Activated naive CD8-positive, alpha-beta T cell (primary cell): ENCODE data around the gene SYT4.

ENCODE experiments used
- H3K27ac Mint-ChIP-seq: one replicate; pipeline ENCODE4 v1.8.0; 2021; ENCODE audit warnings: mixed read lengths
- H3K27me3 Mint-ChIP-seq: one replicate; pipeline ENCODE4 v1.8.0; 2021; ENCODE audit warnings: mixed read lengths
- H3K36me3 Mint-ChIP-seq: one replicate; pipeline ENCODE4 v1.8.0; 2021; ENCODE audit warnings: mixed read lengths
- H3K4me1 Mint-ChIP-seq: one replicate; pipeline ENCODE4 v1.8.0; 2021; ENCODE audit warnings: low read depth, mixed read lengths
- H3K4me3 Mint-ChIP-seq: one replicate; pipeline ENCODE4 v1.8.0; 2021; ENCODE audit warnings: mild to moderate bottlenecking, mixed read lengths
- H3K9me3 Mint-ChIP-seq: one replicate; pipeline ENCODE4 v1.8.0; 2021; ENCODE audit warnings: low read depth, mixed read lengths

SYT4 gene

DNA sequence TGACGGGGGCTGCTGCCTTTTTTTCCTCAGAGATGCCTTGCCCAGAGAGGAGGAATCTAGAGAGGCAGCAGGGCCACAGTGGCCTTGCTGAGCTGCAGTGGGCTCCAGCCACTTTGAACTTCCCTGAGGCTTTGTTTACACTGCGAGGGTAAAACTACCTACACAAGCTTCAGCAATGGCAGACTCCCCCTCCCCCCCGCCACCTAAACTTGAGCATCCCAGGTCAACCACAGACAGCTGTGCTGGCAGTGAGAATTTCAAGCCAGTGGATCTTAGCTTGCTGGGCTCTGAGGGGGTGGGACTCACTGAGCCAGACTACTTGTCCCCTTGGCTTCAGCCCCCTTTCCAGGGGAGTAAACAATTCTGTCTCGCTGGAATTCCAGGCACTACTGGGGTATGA lies 11.8 kb downstream of the SYT4 start:
- peaks cover 4% of the 10 kb centered on the region for H3K9me3 Mint-ChIP-seq
- no peaks in the 10 kb centered on the region for H3K4me1 Mint-ChIP-seq
- no peak overlapping the region for H3K27ac Mint-ChIP-seq
- H3K27me3 Mint-ChIP-seq = no peaks in the 10 kb centered on the region
- no peaks in the 10 kb centered on the region for H3K36me3 Mint-ChIP-seq
- H3K4me3 Mint-ChIP-seq = no peak overlapping the region

DNA sequence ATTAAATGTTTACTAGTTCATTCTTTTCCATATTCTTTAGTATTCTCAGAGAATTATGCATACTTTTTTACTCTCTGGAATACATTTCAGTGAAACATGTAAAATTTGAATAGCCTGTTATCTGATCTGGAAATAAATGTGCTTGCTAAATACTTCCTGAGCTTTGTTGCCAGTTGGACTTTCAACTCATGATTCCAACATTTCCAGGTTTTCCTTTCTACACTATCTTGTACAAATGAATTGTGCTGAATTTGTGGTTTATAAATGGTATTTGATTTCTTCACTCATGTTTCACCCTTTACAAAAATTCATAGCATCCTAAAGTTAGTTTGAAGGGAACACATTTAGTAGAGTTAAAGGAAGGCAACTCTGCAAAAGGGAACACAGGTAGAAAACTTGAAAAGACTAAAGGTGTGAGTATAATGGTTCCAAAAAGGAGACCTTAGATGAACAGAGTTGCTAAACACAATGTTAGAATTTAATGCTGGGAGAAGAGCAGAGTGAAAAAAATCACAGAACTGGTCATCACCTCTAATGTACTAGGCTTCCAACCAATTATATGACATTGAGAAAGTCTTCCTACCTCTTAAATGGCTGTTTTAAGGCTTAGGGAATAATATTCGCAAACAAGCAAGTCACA lies 28.6 kb downstream of the SYT4 start:
- Mint-ChIP-seq H3K27ac (no peak overlapping the region), H3K36me3 (no peaks in the 10 kb centered on the region), H3K9me3 (no peaks in the 10 kb centered on the region), H3K4me3 (no peak overlapping the region), H3K4me1 (no peaks in the 10 kb centered on the region), H3K27me3 (no peaks in the 10 kb centered on the region)

DNA sequence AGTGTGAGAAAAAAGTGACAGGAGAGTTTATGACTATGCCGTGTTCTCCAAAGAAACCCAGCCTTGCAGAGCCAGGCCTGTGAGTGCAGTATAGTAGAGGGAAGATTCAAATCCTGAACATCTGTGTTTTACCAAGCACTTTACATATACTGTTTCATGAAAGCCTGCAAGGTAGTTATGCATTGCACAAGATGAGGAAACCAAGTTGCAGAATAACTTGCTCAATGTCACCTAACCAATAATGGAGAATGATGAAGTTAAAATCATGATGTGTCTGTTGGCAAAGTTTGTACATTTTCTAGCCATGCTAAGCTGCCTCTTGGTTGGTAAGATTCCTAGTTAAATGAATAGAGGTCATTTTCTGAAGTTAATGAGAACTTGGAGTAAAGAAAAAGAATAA lies 29.3 kb downstream of the SYT4 start:
- no peaks in the 10 kb centered on the region for H3K4me1 Mint-ChIP-seq
- H3K9me3 Mint-ChIP-seq = no peaks in the 10 kb centered on the region
- H3K36me3 Mint-ChIP-seq = no peaks in the 10 kb centered on the region
- no peak overlapping the region for H3K27ac Mint-ChIP-seq
- no peak overlapping the region for H3K4me3 Mint-ChIP-seq
- no peaks in the 10 kb centered on the region for H3K27me3 Mint-ChIP-seq

DNA sequence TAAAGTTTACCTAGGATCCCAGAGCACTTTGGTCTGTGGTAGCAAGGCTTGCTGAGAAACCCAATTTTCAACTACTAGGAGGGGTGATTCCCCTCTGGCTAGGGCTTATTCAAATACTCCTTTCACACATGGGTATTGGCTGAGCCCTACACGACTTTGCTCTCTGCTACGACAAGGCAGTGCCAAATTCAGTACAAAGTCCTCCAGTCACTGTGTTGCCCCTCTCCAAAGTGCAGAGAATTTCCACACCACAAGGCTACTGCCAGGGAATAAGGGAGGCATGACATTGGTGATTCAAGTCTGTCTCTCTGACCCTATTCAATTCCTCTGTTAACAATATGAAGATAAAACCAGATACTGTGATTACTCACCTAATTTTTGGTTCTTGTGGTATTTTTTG lies 38.9 kb downstream of the SYT4 start:
- no peaks in the 10 kb centered on the region for H3K36me3 Mint-ChIP-seq
- no peaks in the 10 kb centered on the region for H3K4me1 Mint-ChIP-seq
- H3K27ac Mint-ChIP-seq = no peak overlapping the region
- H3K27me3 Mint-ChIP-seq = no peaks in the 10 kb centered on the region
- H3K9me3 Mint-ChIP-seq = peaks cover 16% of the 10 kb centered on the region
- H3K4me3 Mint-ChIP-seq = no peak overlapping the region

DNA sequence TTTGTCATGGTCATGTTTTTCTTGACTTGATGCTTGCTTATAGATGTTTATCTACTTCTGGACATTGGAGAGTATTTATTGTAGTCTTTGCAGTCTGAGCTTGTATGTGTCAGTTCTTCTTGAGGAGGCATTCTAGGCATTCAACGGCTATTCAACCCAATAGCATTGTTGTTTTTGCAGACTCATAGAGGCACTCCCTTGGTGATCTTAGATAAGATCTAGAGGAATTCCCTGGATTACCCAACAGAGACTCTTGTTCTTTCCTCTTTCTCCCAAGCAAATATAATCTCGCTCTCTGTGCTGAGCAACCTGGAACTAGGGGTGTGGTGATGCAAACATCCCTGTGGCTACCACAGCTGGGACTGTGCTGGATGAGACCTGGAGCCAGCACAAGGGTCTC lies 40.4 kb downstream of the SYT4 start:
- no peak overlapping the region for H3K4me3 Mint-ChIP-seq
- no peaks in the 10 kb centered on the region for H3K4me1 Mint-ChIP-seq
- peaks cover 16% of the 10 kb centered on the region for H3K9me3 Mint-ChIP-seq
- no peaks in the 10 kb centered on the region for H3K27me3 Mint-ChIP-seq
- no peak overlapping the region for H3K27ac Mint-ChIP-seq
- H3K36me3 Mint-ChIP-seq = no peaks in the 10 kb centered on the region

DNA sequence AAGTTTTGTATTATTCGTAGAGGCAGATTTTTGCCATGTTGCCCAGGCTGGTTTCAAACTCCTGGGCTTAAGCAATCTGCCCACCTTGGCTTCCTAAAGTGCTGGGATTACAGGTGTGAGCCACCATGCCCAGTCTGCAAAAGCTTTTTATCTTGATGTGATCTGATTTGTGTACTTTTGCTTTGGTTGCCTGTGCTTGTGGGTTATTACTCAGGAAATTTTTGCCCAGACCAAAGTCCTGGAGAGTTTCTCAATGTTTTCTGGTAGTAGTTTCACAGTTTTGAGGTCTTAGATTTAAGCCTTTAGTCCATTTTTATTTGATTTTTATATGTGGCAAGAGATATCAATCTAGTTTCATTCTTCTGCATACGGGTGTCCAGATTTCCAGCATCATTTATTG lies 42.4 kb downstream of the SYT4 start:
- no peaks in the 10 kb centered on the region for H3K4me1 Mint-ChIP-seq
- H3K36me3 Mint-ChIP-seq = no peaks in the 10 kb centered on the region
- H3K27ac Mint-ChIP-seq = no peak overlapping the region
- peaks cover 18% of the 10 kb centered on the region for H3K9me3 Mint-ChIP-seq
- H3K4me3 Mint-ChIP-seq = no peak overlapping the region
- H3K27me3 Mint-ChIP-seq = no peaks in the 10 kb centered on the region

DNA sequence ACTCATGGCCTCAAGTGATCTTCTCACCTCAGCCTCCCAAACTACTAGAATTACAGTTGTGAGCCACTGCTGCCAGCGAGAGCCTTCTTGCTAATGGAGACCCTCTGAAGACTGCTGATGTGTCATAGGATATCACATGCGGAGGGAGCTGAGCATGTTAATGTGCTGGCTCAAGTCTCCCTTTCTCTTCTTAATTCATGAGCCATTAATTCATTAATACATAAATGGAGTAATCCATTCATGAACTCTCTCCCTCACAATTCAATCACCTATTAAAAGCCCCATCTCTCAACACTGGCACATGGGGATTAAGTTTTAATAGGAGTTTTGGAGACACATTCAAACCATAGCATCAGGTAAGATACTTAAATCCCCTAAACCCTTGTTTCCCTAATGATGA lies 54.8 kb downstream of the SYT4 start:
- Mint-ChIP-seq H3K4me3 (no peak overlapping the region), H3K27me3 (no peaks in the 10 kb centered on the region)

DNA sequence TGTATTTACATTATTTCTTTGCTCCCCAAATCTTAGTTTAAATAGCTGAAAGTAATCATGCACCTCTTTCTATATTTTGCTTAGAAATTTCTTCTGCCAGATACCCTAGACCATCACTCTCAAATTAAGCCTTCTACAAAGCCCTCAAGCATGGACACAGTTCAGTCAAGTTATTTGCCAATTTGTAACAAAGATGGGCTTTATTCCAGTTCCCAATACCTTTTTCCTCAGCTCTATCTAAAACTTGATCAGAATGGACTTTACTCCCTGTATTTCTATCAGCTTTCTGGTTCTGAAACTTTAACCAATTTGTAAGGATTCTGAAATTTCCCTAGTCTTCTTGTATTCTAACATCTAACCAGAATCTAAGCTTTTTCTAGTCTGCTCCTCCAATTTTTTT lies 56.6 kb downstream of the SYT4 start:
- Mint-ChIP-seq H3K4me1 (no peaks in the 10 kb centered on the region), H3K4me3 (no peak overlapping the region), H3K27me3 (no peaks in the 10 kb centered on the region), H3K36me3 (no peaks in the 10 kb centered on the region), H3K27ac (no peak overlapping the region), H3K9me3 (no peaks in the 10 kb centered on the region)

More for the DNA sequence above, 54.8 kb downstream of the SYT4 start:
- no peaks in the 10 kb centered on the region for H3K9me3 Mint-ChIP-seq
- no peaks in the 10 kb centered on the region for H3K4me1 Mint-ChIP-seq
- H3K36me3 Mint-ChIP-seq = no peaks in the 10 kb centered on the region
- no peak overlapping the region for H3K27ac Mint-ChIP-seq
